WTC11 (cell line): ENCODE measurements around the gene APEX2. TPM values are rescaled to one million over a fixed set of nuclear protein-coding genes. Genes with fewer than 3 reads are reported as not detected.

Source experiments
- ATAC-seq: fragments of 200-7000 bp; cut with Tn5 transposase; 2 replicates; pipeline ENCODE4 v1.10.0; 2021; ENCODE audit warnings: mild to moderate bottlenecking, moderate library complexity
- CTCF ChIA-PET: fragments of 300-600 bp; sonication (Branson Sonifier 250); formaldehyde crosslinking; loops from one replicate; lab custom pipeline; 2021; ENCODE audit warnings: antibody characterized with exemption; lab: Charles Lee
- POLR2A ChIA-PET: fragments of 350-600 bp; sonication (Branson Sonifier 250); formaldehyde crosslinking; loops from one replicate; lab custom pipeline; 2021; ENCODE audit warnings: antibody characterized with exemption; lab: Charles Lee
- DNase-seq: peaks from one replicate; pipeline ENCODE4 v3.0.0; 2021; ENCODE audit warnings: low spot score
- H3K27ac Mint-ChIP-seq: 2 replicates; pipeline ENCODE4 v1.8.0; 2021; ENCODE audit warnings: mixed read lengths
- H3K27me3 Mint-ChIP-seq: 2 replicates; pipeline ENCODE4 v1.8.0; 2021; ENCODE audit warnings: low read depth, mild to moderate bottlenecking, moderate library complexity, mixed read lengths
- H3K36me3 Mint-ChIP-seq: 2 replicates; pipeline ENCODE4 v1.8.0; 2021; ENCODE audit warnings: mixed read lengths
- H3K4me1 Mint-ChIP-seq: 2 replicates; pipeline ENCODE4 v1.8.0; 2022; ENCODE audit warnings: mixed read lengths
- H3K4me3 Mint-ChIP-seq: 2 replicates; pipeline ENCODE4 v1.8.0; 2021; ENCODE audit warnings: mild to moderate bottlenecking, moderate library complexity, mixed read lengths
- H3K9me3 Mint-ChIP-seq: 2 replicates; pipeline ENCODE4 v1.8.0; 2021; ENCODE audit warnings: mixed read lengths
- CBFB ChIP-seq: sonication (generic); formaldehyde crosslinking; IDR thresholded peaks from 2 replicates; pipeline ENCODE4 v1.8.1; 2022; ENCODE audit warnings: mild to moderate bottlenecking, low read depth, missing genetic modification reagents
- CREB1 ChIP-seq: sonication (generic); formaldehyde crosslinking; IDR thresholded peaks from 2 replicates; pipeline ENCODE4 v1.8.0; 2023; ENCODE audit warnings: mild to moderate bottlenecking, missing genetic modification reagents
- CREM ChIP-seq: sonication (generic); formaldehyde crosslinking; IDR thresholded peaks from 2 replicates; pipeline ENCODE4 v1.8.1; 2022; ENCODE audit warnings: mild to moderate bottlenecking, missing genetic modification reagents, moderate library complexity
- ETV6 ChIP-seq: sonication (generic); formaldehyde crosslinking; IDR thresholded peaks from 2 replicates; pipeline ENCODE4 v1.8.1; 2022; ENCODE audit warnings: mild to moderate bottlenecking, missing genetic modification reagents
- FOXK1 ChIP-seq: sonication (generic); formaldehyde crosslinking; IDR thresholded peaks from 2 replicates; pipeline ENCODE4 v1.8.0; 2022; ENCODE audit warnings: mild to moderate bottlenecking, moderate library complexity, missing genetic modification reagents
- FOXP1 ChIP-seq: sonication (generic); formaldehyde crosslinking; IDR thresholded peaks from 2 replicates; pipeline ENCODE4 v1.8.0; 2022; ENCODE audit warnings: missing genetic modification reagents, mild to moderate bottlenecking, moderate library complexity, borderline replicate concordance
- GTF2I ChIP-seq: fragments of 250-450 bp; sonication (Bioruptor Pico); conservative IDR thresholded peaks from 2 replicates; pipeline ENCODE4 v1.4.0; 2021; ENCODE audit warnings: mild to moderate bottlenecking
- HMGA2 ChIP-seq: fragments of 250-450 bp; sonication (Bioruptor Pico); IDR thresholded peaks from 2 replicates; pipeline ENCODE4 v1.4.0; 2021; ENCODE audit warnings: mild to moderate bottlenecking, moderate library complexity
- JUN ChIP-seq: sonication (generic); formaldehyde crosslinking; IDR thresholded peaks from 2 replicates; pipeline ENCODE4 v1.8.0; 2023; ENCODE audit warnings: mild to moderate bottlenecking, missing genetic modification reagents
- MXD4 ChIP-seq: fragments of 250-450 bp; sonication (Bioruptor Pico); IDR thresholded peaks from 2 replicates; pipeline ENCODE4 v1.8.0; 2021; ENCODE audit warnings: mild to moderate bottlenecking, moderate library complexity, borderline replicate concordance
- NFATC4 ChIP-seq: fragments of 250-450 bp; sonication (Bioruptor Pico); IDR thresholded peaks from 2 replicates; pipeline ENCODE4 v1.9.0; 2021; ENCODE audit warnings: mild to moderate bottlenecking
- NFYB ChIP-seq: sonication (generic); formaldehyde crosslinking; conservative IDR thresholded peaks from 2 replicates; pipeline ENCODE4 v1.8.0; 2022; ENCODE audit warnings: low read depth, missing genetic modification reagents
- NR3C1 ChIP-seq: sonication (generic); formaldehyde crosslinking; conservative IDR thresholded peaks from 2 replicates; pipeline ENCODE4 v1.8.1; 2023; ENCODE audit warnings: low read depth, mild to moderate bottlenecking, missing genetic modification reagents
- OVOL2 ChIP-seq: fragments of 250-450 bp; sonication (Bioruptor Pico); IDR thresholded peaks from 2 replicates; pipeline ENCODE4 v1.9.0; 2021; ENCODE audit warnings: mild to moderate bottlenecking, borderline replicate concordance
- RORB ChIP-seq: fragments of 250-450 bp; sonication (Bioruptor Pico); IDR thresholded peaks from 2 replicates; pipeline ENCODE4 v1.9.0; 2021; ENCODE audit warnings: mild to moderate bottlenecking
- SOX15 ChIP-seq: fragments of 250-450 bp; sonication (Bioruptor Pico); IDR thresholded peaks from 2 replicates; pipeline ENCODE4 v1.9.0; 2021; ENCODE audit warnings: mild to moderate bottlenecking
- TCF7 ChIP-seq: sonication (generic); formaldehyde crosslinking; IDR thresholded peaks from 2 replicates; pipeline ENCODE4 v1.8.0; 2022; ENCODE audit warnings: mild to moderate bottlenecking, low read depth, missing genetic modification reagents, moderate library complexity
- TEAD1 ChIP-seq: sonication (generic); formaldehyde crosslinking; IDR thresholded peaks from 2 replicates; pipeline ENCODE4 v1.8.0; 2022; ENCODE audit warnings: mild to moderate bottlenecking, missing genetic modification reagents
- TEAD4 ChIP-seq: sonication (generic); formaldehyde crosslinking; IDR thresholded peaks from 2 replicates; pipeline ENCODE4 v1.8.0; 2022; ENCODE audit warnings: mild to moderate bottlenecking, missing genetic modification reagents
- ZNF138 ChIP-seq: sonication (generic); formaldehyde crosslinking; conservative IDR thresholded peaks from 2 replicates; pipeline ENCODE4 v1.8.1; 2022; ENCODE audit warnings: mild to moderate bottlenecking, moderate library complexity, missing genetic modification reagents
- ZNF232 ChIP-seq: sonication (generic); formaldehyde crosslinking; IDR thresholded peaks from 2 replicates; pipeline ENCODE4 v1.8.0; 2022; ENCODE audit warnings: mild to moderate bottlenecking, missing genetic modification reagents
- ZNF396 ChIP-seq: fragments of 250-450 bp; sonication (Bioruptor Pico); IDR thresholded peaks from 2 replicates; pipeline ENCODE4 v1.8.0; 2021; ENCODE audit warnings: mild to moderate bottlenecking, moderate library complexity, borderline replicate concordance
- ZNF416 ChIP-seq: fragments of 250-450 bp; sonication (Bioruptor Pico); IDR thresholded peaks from 2 replicates; pipeline ENCODE4 v1.9.0; 2021; ENCODE audit warnings: mild to moderate bottlenecking, inconsistent platforms
- total RNA-seq: library from RNA; stranded (reverse); gene quantifications from 3 replicates; pipeline ENCODE4 v1.2.3, GENCODE V29; 2021
- TF ChIP-seq, protein P1 (sequence below): sonication (generic); formaldehyde crosslinking; conservative IDR thresholded peaks from 2 replicates; pipeline ENCODE4 v1.8.1; 2023; ENCODE audit warnings: mild to moderate bottlenecking, low read depth, missing genetic modification reagents, moderate library complexity
- TF ChIP-seq, protein P2 (sequence below): fragments of 250-450 bp; sonication (Bioruptor Pico); IDR thresholded peaks from 2 replicates; pipeline ENCODE4 v1.8.0; 2021; ENCODE audit warnings: mild to moderate bottlenecking
- TF ChIP-seq, protein P3 (sequence below): sonication (generic); formaldehyde crosslinking; IDR thresholded peaks from 2 replicates; pipeline ENCODE4 v1.8.0; 2022; ENCODE audit warnings: mild to moderate bottlenecking, missing genetic modification reagents
- TF ChIP-seq, protein P4 (sequence below): fragments of 250-450 bp; sonication (Bioruptor Pico); IDR thresholded peaks from 2 replicates; pipeline ENCODE4 v1.9.0; 2021; ENCODE audit warnings: moderate library complexity, mild to moderate bottlenecking, inconsistent platforms, borderline replicate concordance
- TF ChIP-seq, protein P5 (sequence below): fragments of 250-450 bp; sonication (Bioruptor Pico); conservative IDR thresholded peaks from 2 replicates; pipeline ENCODE4 v1.9.0; 2021; ENCODE audit warnings: mild to moderate bottlenecking

APEX2 gene
- total RNA-seq, 1 experiment from 2014 or later = 19.9 TPM

DNA sequence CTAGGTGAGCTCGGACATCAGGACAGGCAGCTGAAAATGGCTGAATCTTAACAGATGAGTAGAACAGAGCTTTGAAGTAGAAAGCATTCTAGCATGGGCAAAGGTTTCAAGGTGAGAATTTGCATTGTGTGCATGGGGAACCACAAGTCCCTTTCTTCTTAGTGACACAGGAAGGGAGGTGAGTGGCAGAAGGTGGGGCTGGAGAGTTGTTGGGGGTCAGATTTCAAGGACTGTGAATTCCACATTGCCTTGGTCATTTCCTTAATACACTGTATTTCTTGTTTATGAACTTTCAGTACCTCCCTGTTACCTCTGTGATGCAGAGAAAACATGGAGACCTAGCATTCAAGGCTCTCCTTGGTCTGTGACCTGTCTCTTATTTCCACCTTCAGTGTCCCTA, 4.1 kb downstream of the APEX2 start:
- Mint-ChIP-seq H3K36me3 (peaks cover 33% of the 10 kb centered on the region), H3K4me1 (peaks cover 7% of the 10 kb centered on the region), H3K27ac (no peak overlapping the region), H3K27me3 (no peaks in the 10 kb centered on the region), H3K4me3 (no peak overlapping the region), H3K9me3 (no peaks in the 10 kb centered on the region)
- TF ChIP-seq CBFB (CRISPR knock-in tag) (no peak), NR3C1 (CRISPR knock-in tag) (no peak), CREB1 (CRISPR knock-in tag) (no peak), ZNF396 (CRISPR knock-in tag) (no peak), GTF2I (no peak), TEAD1 (CRISPR knock-in tag) (no peak), OVOL2 (CRISPR knock-in tag) (no peak), ETV6 (CRISPR knock-in tag) (no peak), FOXP1 (no peak), SOX15 (CRISPR knock-in tag) (no peak), TCF7 (no peak), CREM (CRISPR knock-in tag) (no peak), NFATC4 (CRISPR knock-in tag) (no peak), TEAD4 (CRISPR knock-in tag) (no peak)
- TF ChIP-seq, protein P1, sequence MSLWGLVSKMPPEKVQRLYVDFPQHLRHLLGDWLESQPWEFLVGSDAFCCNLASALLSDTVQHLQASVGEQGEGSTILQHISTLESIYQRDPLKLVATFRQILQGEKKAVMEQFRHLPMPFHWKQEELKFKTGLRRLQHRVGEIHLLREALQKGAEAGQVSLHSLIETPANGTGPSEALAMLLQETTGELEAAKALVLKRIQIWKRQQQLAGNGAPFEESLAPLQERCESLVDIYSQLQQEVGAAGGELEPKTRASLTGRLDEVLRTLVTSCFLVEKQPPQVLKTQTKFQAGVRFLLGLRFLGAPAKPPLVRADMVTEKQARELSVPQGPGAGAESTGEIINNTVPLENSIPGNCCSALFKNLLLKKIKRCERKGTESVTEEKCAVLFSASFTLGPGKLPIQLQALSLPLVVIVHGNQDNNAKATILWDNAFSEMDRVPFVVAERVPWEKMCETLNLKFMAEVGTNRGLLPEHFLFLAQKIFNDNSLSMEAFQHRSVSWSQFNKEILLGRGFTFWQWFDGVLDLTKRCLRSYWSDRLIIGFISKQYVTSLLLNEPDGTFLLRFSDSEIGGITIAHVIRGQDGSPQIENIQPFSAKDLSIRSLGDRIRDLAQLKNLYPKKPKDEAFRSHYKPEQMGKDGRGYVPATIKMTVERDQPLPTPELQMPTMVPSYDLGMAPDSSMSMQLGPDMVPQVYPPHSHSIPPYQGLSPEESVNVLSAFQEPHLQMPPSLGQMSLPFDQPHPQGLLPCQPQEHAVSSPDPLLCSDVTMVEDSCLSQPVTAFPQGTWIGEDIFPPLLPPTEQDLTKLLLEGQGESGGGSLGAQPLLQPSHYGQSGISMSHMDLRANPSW (CRISPR knock-in tag) = no peak
- TF ChIP-seq, protein P2, sequence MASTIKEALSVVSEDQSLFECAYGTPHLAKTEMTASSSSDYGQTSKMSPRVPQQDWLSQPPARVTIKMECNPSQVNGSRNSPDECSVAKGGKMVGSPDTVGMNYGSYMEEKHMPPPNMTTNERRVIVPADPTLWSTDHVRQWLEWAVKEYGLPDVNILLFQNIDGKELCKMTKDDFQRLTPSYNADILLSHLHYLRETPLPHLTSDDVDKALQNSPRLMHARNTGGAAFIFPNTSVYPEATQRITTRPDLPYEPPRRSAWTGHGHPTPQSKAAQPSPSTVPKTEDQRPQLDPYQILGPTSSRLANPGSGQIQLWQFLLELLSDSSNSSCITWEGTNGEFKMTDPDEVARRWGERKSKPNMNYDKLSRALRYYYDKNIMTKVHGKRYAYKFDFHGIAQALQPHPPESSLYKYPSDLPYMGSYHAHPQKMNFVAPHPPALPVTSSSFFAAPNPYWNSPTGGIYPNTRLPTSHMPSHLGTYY (CRISPR knock-in tag) = no peak
- TF ChIP-seq, protein P3, sequence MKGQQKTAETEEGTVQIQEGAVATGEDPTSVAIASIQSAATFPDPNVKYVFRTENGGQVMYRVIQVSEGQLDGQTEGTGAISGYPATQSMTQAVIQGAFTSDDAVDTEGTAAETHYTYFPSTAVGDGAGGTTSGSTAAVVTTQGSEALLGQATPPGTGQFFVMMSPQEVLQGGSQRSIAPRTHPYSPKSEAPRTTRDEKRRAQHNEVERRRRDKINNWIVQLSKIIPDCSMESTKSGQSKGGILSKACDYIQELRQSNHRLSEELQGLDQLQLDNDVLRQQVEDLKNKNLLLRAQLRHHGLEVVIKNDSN = no peak
- DNase-seq (no peak), ATAC-seq (no peak)
- ChIA-PET POLR2A (no interaction called here), CTCF (no interaction called here)

DNA sequence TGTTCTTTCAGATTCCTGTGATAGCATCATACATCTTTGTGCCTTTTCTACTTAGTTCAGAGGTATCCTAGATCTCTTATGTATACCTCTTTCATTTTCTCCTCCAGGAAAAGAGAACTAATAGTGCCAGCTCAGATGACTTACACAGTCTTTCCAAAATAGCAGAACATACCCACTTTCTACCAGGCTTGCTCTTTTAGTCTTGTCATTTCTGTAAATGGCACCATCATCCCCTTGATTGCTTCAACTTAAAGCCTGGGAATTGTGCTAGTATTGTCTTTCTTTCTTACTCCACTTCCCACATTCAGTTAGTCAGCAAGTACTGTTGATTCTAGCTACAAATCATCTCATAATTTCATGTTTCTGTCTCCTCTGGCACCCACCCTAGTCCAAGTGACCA, 5.1 kb downstream of the APEX2 start:
- CTCF ChIA-PET = no interaction called here
- Mint-ChIP-seq H3K9me3 (no peaks in the 10 kb centered on the region), H3K36me3 (peaks cover 33% of the 10 kb centered on the region), H3K27me3 (no peaks in the 10 kb centered on the region), H3K4me3 (no peak overlapping the region), H3K27ac (no peak overlapping the region), H3K4me1 (peaks cover 7% of the 10 kb centered on the region; the same call in 1 of the 2 replicates)
- TF ChIP-seq ZNF232 (CRISPR knock-in tag) (no peak), JUN (no peak), HMGA2 (CRISPR knock-in tag) (no peak), RORB (CRISPR knock-in tag) (no peak), ZNF416 (no peak), ZNF138 (no peak), FOXK1 (CRISPR knock-in tag) (no peak), NFYB (CRISPR knock-in tag) (no peak), MXD4 (no peak)
- TF ChIP-seq, protein P4, sequence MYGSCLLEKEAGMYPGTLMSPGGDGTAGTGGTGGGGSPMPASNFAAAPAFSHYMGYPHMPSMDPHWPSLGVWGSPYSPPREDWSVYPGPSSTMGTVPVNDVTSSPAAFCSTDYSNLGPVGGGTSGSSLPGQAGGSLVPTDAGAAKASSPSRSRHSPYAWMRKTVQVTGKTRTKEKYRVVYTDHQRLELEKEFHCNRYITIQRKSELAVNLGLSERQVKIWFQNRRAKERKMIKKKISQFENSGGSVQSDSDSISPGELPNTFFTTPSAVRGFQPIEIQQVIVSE = no peak
- TF ChIP-seq, protein P5, sequence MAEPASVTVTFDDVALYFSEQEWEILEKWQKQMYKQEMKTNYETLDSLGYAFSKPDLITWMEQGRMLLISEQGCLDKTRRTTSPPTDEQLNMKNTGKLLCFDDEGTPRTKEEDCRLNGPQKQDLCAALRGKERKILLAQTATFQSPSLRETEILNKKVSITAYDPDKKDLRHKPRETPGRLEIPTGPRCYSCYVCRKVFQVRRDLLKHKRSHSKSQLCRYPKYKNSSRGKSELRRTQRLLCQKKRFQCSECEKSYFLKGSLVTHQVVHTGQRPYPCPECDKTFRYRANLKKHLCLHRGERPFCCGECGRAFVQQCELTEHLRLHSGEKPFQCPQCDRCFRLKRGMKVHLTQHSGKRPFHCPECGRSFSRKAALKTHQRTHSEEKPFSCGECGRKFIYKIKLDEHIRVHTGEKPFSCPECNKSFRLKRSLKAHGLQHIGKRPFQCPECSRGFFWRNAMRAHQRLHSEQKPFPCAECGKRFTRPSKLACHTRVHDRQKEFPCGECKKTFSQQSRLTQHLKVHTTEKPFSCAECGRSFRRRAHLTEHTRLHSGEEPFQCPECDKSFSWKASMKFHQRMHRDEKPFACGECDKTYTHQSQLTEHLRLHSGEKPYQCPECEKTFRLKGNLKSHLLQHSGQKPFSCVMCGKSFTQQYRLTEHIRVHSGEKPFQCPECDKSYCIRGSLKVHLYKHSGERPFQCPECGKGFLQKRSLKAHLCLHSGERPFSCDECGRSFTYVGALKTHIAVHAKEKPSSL (CRISPR knock-in tag) = no peak
- TF ChIP-seq, protein P2 (CRISPR knock-in tag) = no peak
- no peak for ATAC-seq
- DNase-seq = no peak
- POLR2A ChIA-PET = no interaction called here
